HG02973 (cell line): Measurements from ENCODE around the gene THSD7B.
"Not testable (repeated sequence)": the region's sequence is repeated elsewhere in the genome, so short reads cannot be mapped to it uniquely, and the experiment has no call there.

ENCODE experiments used
- ATAC-seq: cut with Tn5 transposase; IDR thresholded peaks from one replicate; pipeline ENCODE4 v1.9.1; 2021; ENCODE audit warnings: moderate library complexity; ENCODE audit not compliant: unreplicated experiment

Gene THSD7B

GRCh38 chr2:137655814-137656213 is 890.5 kb downstream of the THSD7B start:
- ATAC-seq = no peak

GRCh38 chr2:137658433-137658832 is 893.1 kb downstream of the THSD7B start:
- no peak for ATAC-seq

GRCh38 chr2:137659616-137660015 is 894.3 kb downstream of the THSD7B start:
- ATAC-seq = no peak

- ATAC-seq = no peak
Observed at GRCh38 chr2:137670111-137670510, 904.8 kb downstream of the THSD7B start.

GRCh38 chr2:137672989-137673552 is 907.7 kb downstream of the THSD7B start:
- no peak for ATAC-seq

GRCh38 chr2:137674991-137675390 is 909.6 kb downstream of the THSD7B start:
- no peak for ATAC-seq

- no peak for ATAC-seq
Observed at GRCh38 chr2:137675584-137676327, 910.4 kb downstream of the THSD7B start.

GRCh38 chr2:137676346-137676745 is 911.0 kb downstream of the THSD7B start:
- ATAC-seq = no peak

- ATAC-seq = no peak
Observed at GRCh38 chr2:137677466-137677865, 912.1 kb downstream of the THSD7B start.

GRCh38 chr2:137689549-137689948 is 924.2 kb downstream of the THSD7B start:
- ATAC-seq = no peak

- no peak for ATAC-seq
Observed at GRCh38 chr2:137693534-137693933, 928.2 kb downstream of the THSD7B start.

GRCh38 chr2:137696916-137697315 is 931.6 kb downstream of the THSD7B start:
- no peak for ATAC-seq

GRCh38 chr2:137700250-137700649 is 934.9 kb downstream of the THSD7B start:
- ATAC-seq = not testable (repeated sequence)

- no peak for ATAC-seq
Observed at GRCh38 chr2:137700681-137701080, 935.3 kb downstream of the THSD7B start.

GRCh38 chr2:137705296-137705695 is 940.0 kb downstream of the THSD7B start:
- no peak for ATAC-seq

GRCh38 chr2:137706786-137707613 is 941.7 kb downstream of the THSD7B start:
- no peak for ATAC-seq

GRCh38 chr2:137708311-137708710 is 943.0 kb downstream of the THSD7B start:
- no peak for ATAC-seq

GRCh38 chr2:137715731-137716191 is 950.4 kb downstream of the THSD7B start:
- ATAC-seq = no peak

GRCh38 chr2:137718786-137719185 is 953.4 kb downstream of the THSD7B start:
- ATAC-seq = no peak

GRCh38 chr2:137721733-137722132 is 956.4 kb downstream of the THSD7B start:
- ATAC-seq = no peak

GRCh38 chr2:137724912-137725311 is 959.6 kb downstream of the THSD7B start:
- ATAC-seq = no peak
